ENCODE measurements around the gene ZBTB7B.

Gene ZBTB7B

GRCh38 chr1:155061381-155062150, 59.0 kb downstream of the ZBTB7B start:
- DNase-seq (ENCODE audit: low spot score) = peak; percentile 97

GRCh38 chr1:155062151-155062686, 59.6 kb downstream of the ZBTB7B start:
- no peak for DNase-seq (ENCODE audit: low spot score)

DNA sequence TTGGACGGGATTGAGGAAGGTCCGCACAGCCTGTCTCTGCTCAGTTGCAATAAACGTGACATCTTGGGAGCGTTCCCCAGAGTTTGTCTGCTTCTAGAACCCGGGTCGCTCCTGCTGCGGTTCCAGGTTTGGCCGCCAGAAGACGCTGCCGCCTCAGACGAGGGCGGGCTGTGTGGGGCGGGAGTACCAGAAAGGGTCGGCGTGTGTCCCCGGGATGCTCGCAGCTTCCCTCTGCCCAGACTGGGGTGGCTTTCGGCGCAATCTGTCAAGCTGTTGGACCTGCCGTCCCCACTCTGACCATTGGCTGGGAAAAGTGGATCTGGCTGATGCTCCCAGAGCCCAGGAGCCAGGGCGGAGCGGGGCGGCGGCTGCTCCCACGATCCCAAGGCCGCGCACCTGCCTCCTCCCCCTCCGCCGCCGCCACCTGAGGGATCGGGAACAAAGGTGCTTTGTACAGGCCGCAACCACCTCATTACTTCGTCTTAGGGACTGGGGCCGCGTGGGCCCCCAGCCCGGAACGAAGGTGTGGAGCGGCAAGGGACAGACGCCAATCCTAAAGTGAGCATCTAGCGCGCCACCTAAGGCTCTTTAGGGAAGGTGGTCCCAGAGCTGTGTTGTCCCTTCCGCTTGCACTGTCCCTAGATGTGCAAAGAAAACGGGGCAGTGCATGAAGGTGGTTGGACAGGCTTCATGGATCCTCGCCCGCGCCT, 60.3 kb downstream of the ZBTB7B start:
- peak; percentile 73 for DNase-seq (ENCODE audit: low spot score)

GRCh38 chr1:155063550-155064110, 61.0 kb downstream of the ZBTB7B start, which contains the start of gene EFNA4:
TSS of gene EFNA4 (plus strand) at chr1:155063740. CDS start at chr1:155063824, 84 bp downstream.
- DNase-seq (ENCODE audit: low spot score) = peak; percentile 82

- no peak for DNase-seq (ENCODE audit: low spot score)
Observed at GRCh38 chr1:155064111-155064831, 61.7 kb downstream of the ZBTB7B start.

DNA sequence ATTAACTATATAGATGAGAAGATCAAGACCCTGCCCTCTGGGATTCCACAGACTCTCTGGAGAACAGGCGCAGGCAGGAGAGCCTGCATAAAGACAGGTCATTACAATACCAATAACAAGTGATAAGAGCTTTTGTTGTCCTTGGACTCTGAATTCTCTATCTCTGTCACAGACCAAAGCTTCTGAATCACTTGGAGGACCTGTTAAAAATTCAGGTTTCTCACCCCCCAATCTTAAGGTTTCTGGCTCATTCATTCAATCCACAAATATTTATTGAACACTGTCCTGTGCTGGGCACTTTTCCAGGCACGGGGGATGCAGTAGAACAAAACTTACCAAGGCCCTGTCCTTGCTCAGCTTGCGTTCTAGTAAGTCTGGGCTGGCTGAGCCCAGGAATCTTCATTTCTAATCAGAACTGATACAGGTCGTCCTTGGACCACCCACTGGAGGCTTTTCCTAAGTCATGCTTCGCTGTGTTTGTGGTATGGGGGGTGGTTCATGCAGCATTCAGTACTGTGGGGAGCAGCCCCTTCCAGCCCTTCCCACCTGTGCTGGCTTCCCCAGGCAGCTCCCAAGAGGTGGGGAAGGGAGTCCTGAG, 62.3 kb downstream of the ZBTB7B start:
- no peak for DNase-seq (ENCODE audit: low spot score)

- no peak for DNase-seq (ENCODE audit: low spot score)
Observed at GRCh38 chr1:155066777-155067176, 64.2 kb downstream of the ZBTB7B start.

All from CD4-positive, alpha-beta T cell treated with Interleukin-15 for 4 hours (primary cell).